Ovary (tissue), 3 donors: ENCODE results near the gene SLC15A3.

Source experiments
- CTCF ChIP-seq, 3 donors: fragments of 450-650 bp in 2 of 3; fragments of 200-600 bp in 1 of 3; IDR thresholded peaks; one replicate each; pipeline versions ENCODE4 v1.5.1 to v1.8.0; 2016 to 2022; ENCODE audit warnings: antibody characterized with exemption in 3 of 3, mild to moderate bottlenecking in 1 of 3
- POLR2A ChIP-seq: fragments of 450-650 bp; IDR thresholded peaks from one replicate; pipeline ENCODE4 v1.6.1; 2017; ENCODE audit warnings: antibody characterized with exemption, mild to moderate bottlenecking, moderate library complexity
- donor health status: DM: no; HTN: no; CAD: no.

- TF ChIP-seq CTCF (IDR thresholded peaks at IDR 0.05), result no peak
- TF ChIP-seq POLR2A, result no peak
Observed at GRCh38 chr11:60947700-60948099, 4.3 kb downstream of the SLC15A3 start.
